ENCODE data around the gene CSNK1G2.
A peak's percentile ranks its signal among the peaks of the same experiment; 100 is the strongest.

CSNK1G2 gene

DNA sequence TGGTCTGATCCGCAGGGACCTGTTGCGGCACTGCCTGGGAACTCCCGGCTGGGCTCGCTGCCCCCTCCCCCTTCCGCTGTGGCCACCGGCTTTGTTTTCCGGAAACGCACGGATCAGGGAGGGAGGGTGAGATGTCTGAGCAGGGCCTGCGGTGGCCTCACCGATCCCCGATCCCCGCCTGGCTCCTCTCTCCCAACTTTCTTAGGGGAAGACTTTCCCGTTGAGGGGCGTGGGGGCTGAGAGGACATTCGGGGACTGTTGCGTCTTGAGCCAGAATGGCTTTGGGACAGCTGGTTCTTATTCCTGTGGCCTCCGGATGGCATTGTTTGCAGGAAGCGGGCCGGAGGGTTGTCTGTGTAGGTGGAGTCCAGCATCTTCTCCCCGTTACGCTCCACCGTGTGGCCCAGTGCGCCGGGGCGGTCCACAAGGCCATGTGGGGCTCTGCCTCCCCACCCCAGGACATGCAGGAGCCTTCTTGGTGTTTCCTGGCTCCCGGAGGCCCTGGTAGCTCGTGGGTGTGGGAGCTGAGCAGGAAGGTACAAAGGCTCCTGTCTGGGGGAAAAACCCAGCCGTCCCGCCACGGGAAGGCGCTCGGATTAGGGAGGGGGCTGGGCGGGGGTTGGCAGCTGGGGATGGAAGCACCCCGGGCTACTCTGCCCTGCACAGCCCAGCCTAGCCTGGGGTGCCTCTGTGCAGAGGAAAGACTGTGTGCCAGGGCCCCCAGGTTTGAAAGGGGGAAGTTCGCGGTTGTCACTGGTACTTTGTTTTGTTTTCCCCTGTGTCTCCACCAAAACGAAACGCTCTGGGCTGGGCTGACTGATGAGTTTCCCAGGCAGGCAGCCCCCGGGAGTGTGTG is 1.3 kb downstream of the CSNK1G2 start:
- H3K27ac ChIP-seq (ENCODE audit: low read depth in 2 of 2, low read length in 2 of 2), result peak overlapping the region; percentile 91 to 95
- H3K27me3 ChIP-seq (ENCODE audit: control insufficient read depth in 2 of 2, insufficient read depth in 2 of 2, low read length in 2 of 2), result no peaks in the 10 kb centered on the region
- no peaks in the 10 kb centered on the region for H3K36me3 ChIP-seq (ENCODE audit: control insufficient read depth in 2 of 2, insufficient read depth in 2 of 2, low read length in 2 of 2)
- peak overlapping the region; percentile 83 to 85 for H3K4me3 ChIP-seq (ENCODE audit: low read length in 2 of 2)
- H3K4me1 ChIP-seq (ENCODE audit: control insufficient read depth in 2 of 2, insufficient read depth in 2 of 2, low read length in 2 of 2), result peaks cover 16 to 28% of the 10 kb centered on the region in 2 donors
- H3K9me3 ChIP-seq (ENCODE audit: control insufficient read depth in 2 of 2, low read length in 2 of 2), result no peaks in the 10 kb centered on the region
- peak overlapping the region; percentile 76 to 81 for H3K9ac ChIP-seq (ENCODE audit: low read depth in 1 of 2, low read length in 2 of 2)

- Histone ChIP-seq H3K36me3 (ENCODE audit: control insufficient read depth in 2 of 2, insufficient read depth in 2 of 2, low read length in 2 of 2) (no peaks in the 10 kb centered on the region), H3K9ac (ENCODE audit: low read depth in 1 of 2, low read length in 2 of 2) (peak overlapping the region in 1 of 2 donors; percentile 24), H3K27me3 (ENCODE audit: control insufficient read depth in 2 of 2, insufficient read depth in 2 of 2, low read length in 2 of 2) (no peaks in the 10 kb centered on the region), H3K27ac (ENCODE audit: low read depth in 2 of 2, low read length in 2 of 2) (peak overlapping the region in 1 of 2 donors; percentile 95), H3K9me3 (ENCODE audit: control insufficient read depth in 2 of 2, low read length in 2 of 2) (no peaks in the 10 kb centered on the region), H3K4me1 (ENCODE audit: control insufficient read depth in 2 of 2, insufficient read depth in 2 of 2, low read length in 2 of 2) (peaks cover 16 to 28% of the 10 kb centered on the region in 2 donors), H3K4me3 (ENCODE audit: low read length in 2 of 2) (peak overlapping the region; percentile 83 to 85)
Measured at GRCh38 chr19:1942934-1943555, 2.1 kb downstream of the CSNK1G2 start.

GRCh38 chr19:1943661-1944087 is 2.7 kb downstream of the CSNK1G2 start:
- Histone ChIP-seq H3K27me3 (ENCODE audit: control insufficient read depth in 2 of 2, insufficient read depth in 2 of 2, low read length in 2 of 2) (no peaks in the 10 kb centered on the region), H3K27ac (ENCODE audit: low read depth in 2 of 2, low read length in 2 of 2) (no peak overlapping the region), H3K4me3 (ENCODE audit: low read length in 2 of 2) (no peak overlapping the region), H3K36me3 (ENCODE audit: control insufficient read depth in 2 of 2, insufficient read depth in 2 of 2, low read length in 2 of 2) (no peaks in the 10 kb centered on the region), H3K9me3 (ENCODE audit: control insufficient read depth in 2 of 2, low read length in 2 of 2) (no peaks in the 10 kb centered on the region), H3K9ac (ENCODE audit: low read depth in 1 of 2, low read length in 2 of 2) (no peak overlapping the region), H3K4me1 (ENCODE audit: control insufficient read depth in 2 of 2, insufficient read depth in 2 of 2, low read length in 2 of 2) (peaks cover 16 to 28% of the 10 kb centered on the region in 2 donors)

DNA sequence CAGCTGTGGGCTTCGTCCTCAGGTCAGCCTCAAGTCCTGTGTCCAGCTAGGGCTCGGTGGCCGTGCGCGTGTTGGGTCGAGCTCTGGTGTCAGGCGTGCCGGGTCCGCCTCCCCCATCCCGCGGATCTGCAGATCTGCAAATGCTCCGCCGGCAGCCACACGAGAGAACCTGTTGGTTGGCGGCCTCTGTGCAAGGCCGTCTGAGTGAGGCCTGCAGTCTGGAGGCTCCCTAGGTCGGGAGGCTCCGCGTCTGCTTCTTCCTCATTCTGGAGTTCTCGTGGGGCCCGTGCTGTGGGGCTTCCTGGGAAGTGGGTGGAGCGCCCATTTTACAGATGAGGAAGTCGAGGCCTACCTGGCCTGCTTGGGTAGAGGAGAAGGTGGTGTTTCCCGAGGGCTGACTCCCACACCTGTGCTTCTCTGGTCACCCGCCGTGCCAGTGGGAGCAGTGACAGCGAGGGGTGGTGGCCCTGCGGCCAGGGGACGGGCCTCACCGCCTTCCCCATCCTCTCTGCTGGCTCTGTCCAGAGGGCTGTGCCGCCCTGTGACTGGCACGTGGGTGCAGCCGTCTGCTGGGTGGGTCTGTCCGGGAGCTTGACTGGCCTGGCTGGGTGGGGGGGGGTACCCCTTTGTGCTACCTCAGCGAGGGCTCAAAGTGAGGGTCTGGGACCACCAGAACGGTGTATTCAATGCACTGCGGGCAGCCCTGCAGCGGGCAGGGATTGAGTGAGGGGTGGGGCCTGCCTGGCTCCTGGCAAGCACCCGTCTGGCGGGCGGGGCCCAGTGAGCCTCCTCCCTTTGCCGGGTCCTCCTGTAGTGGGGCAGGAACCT is 3.3 kb downstream of the CSNK1G2 start:
- Histone ChIP-seq H3K27me3 (ENCODE audit: control insufficient read depth in 2 of 2, insufficient read depth in 2 of 2, low read length in 2 of 2) (no peaks in the 10 kb centered on the region), H3K4me3 (ENCODE audit: low read length in 2 of 2) (no peak overlapping the region), H3K9me3 (ENCODE audit: control insufficient read depth in 2 of 2, low read length in 2 of 2) (no peaks in the 10 kb centered on the region), H3K9ac (ENCODE audit: low read depth in 1 of 2, low read length in 2 of 2) (no peak overlapping the region), H3K27ac (ENCODE audit: low read depth in 2 of 2, low read length in 2 of 2) (no peak overlapping the region), H3K4me1 (ENCODE audit: control insufficient read depth in 2 of 2, insufficient read depth in 2 of 2, low read length in 2 of 2) (peaks cover 16 to 28% of the 10 kb centered on the region in 2 donors), H3K36me3 (ENCODE audit: control insufficient read depth in 2 of 2, insufficient read depth in 2 of 2, low read length in 2 of 2) (no peaks in the 10 kb centered on the region)

DNA sequence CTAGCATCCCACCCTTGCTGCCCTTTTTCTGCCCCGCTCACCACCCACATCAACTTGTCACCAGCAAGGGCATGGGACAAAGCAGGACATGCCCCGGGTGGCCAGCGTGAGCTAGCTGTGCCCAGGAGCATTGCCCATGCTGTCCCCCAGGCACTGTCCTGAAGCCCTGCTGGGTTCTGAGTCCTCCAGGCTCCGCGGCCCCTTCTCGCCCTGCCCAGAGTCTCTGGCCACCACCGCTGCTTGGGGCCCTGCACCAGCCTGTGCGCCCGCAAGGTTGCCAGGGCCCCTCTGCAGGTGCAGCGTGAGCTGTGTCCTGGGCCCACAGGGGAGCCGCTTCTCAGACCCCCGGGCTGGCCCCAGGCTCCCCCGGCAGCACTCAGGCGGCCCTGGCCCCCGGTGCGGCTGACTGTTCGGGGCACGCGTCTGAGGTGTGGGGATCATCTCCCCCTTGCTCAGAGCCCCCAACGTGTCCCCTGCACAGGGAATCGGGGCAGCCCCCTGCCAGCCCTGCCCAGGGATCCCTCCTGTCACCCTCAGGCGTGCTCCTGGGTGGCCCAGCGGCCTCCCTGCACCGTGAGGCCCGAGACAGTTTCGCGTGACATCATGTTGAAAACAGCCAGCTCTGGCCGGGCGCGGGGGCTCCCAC is 4.1 kb downstream of the CSNK1G2 start:
- H3K4me1 ChIP-seq (ENCODE audit: control insufficient read depth in 2 of 2, insufficient read depth in 2 of 2, low read length in 2 of 2), result peaks cover 10 to 23% of the 10 kb centered on the region in 2 donors
- H3K4me3 ChIP-seq (ENCODE audit: low read length in 2 of 2), result no peak overlapping the region
- no peak overlapping the region for H3K9ac ChIP-seq (ENCODE audit: low read depth in 1 of 2, low read length in 2 of 2)
- no peak overlapping the region for H3K27ac ChIP-seq (ENCODE audit: low read depth in 2 of 2, low read length in 2 of 2)
- H3K9me3 ChIP-seq (ENCODE audit: control insufficient read depth in 2 of 2, low read length in 2 of 2), result no peaks in the 10 kb centered on the region
- H3K36me3 ChIP-seq (ENCODE audit: control insufficient read depth in 2 of 2, insufficient read depth in 2 of 2, low read length in 2 of 2), result no peaks in the 10 kb centered on the region
- H3K27me3 ChIP-seq (ENCODE audit: control insufficient read depth in 2 of 2, insufficient read depth in 2 of 2, low read length in 2 of 2), result no peaks in the 10 kb centered on the region

DNA sequence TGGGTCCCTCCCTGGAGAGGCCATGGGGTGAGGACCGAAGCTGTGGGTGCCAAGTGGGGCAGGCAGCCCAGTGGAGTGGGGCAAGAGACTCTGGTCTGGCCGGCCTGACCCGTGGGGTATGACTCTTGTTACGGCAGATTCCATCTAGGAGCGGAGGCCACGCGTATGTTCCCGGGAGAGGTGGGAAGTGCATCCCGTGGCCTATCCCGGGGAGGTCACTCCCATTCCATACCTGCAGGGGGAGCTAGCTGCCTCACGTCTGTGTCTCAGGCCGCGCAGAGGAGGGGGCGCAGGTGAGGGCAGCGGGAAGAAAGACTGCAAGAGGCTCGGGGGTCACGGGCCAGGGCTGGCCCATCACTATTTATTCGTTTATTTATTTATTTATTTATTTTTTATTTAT is 4.9 kb downstream of the CSNK1G2 start:
- no peak overlapping the region for H3K27ac ChIP-seq (ENCODE audit: low read depth in 2 of 2, low read length in 2 of 2)
- H3K4me3 ChIP-seq (ENCODE audit: low read length in 2 of 2), result no peak overlapping the region
- H3K9ac ChIP-seq (ENCODE audit: low read depth in 1 of 2, low read length in 2 of 2), result no peak overlapping the region
- no peaks in the 10 kb centered on the region for H3K36me3 ChIP-seq (ENCODE audit: control insufficient read depth in 2 of 2, insufficient read depth in 2 of 2, low read length in 2 of 2)
- peaks cover 7 to 19% of the 10 kb centered on the region in 2 donors for H3K4me1 ChIP-seq (ENCODE audit: control insufficient read depth in 2 of 2, insufficient read depth in 2 of 2, low read length in 2 of 2)
- no peaks in the 10 kb centered on the region for H3K27me3 ChIP-seq (ENCODE audit: control insufficient read depth in 2 of 2, insufficient read depth in 2 of 2, low read length in 2 of 2)
- no peaks in the 10 kb centered on the region for H3K9me3 ChIP-seq (ENCODE audit: control insufficient read depth in 2 of 2, low read length in 2 of 2)

DNA sequence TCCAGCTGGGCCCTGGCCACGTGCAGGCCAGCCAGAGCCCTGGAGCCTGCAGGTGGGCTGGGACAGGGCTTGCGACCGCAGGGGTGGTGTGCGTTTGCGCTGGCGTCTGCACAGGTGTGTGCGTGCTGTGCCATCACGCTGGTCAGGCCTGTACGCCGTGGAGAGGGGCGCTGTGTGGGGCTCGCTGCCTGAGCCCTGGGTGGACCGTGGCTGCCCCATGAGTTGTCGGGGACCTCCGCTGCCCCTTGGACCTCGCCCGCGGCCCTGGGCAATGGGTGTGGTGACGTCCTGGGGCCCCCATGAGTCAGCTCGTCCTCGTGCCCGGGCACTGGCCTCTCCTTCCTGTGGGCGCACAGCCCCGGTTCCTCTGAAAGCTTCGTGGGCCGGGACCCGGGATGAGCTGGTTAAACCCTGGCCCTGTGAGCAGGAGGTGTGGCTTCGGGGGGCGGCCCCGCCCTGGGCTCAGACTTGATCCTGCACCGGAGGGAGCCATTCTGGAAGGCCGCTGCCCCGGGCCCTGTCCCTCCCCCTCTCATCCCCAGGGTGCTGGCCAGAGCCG is 6.8 kb downstream of the CSNK1G2 start:
- H3K27me3 ChIP-seq (ENCODE audit: control insufficient read depth in 2 of 2, insufficient read depth in 2 of 2, low read length in 2 of 2), result no peaks in the 10 kb centered on the region
- H3K4me3 ChIP-seq (ENCODE audit: low read length in 2 of 2), result no peak overlapping the region
- no peak overlapping the region for H3K9ac ChIP-seq (ENCODE audit: low read depth in 1 of 2, low read length in 2 of 2)
- peaks cover 0 to under 1% of the 10 kb centered on the region in 2 donors for H3K36me3 ChIP-seq (ENCODE audit: control insufficient read depth in 2 of 2, insufficient read depth in 2 of 2, low read length in 2 of 2)
- no peaks in the 10 kb centered on the region for H3K9me3 ChIP-seq (ENCODE audit: control insufficient read depth in 2 of 2, low read length in 2 of 2)
- H3K27ac ChIP-seq (ENCODE audit: low read depth in 2 of 2, low read length in 2 of 2), result no peak overlapping the region
- peaks cover 5 to 18% of the 10 kb centered on the region in 2 donors for H3K4me1 ChIP-seq (ENCODE audit: control insufficient read depth in 2 of 2, insufficient read depth in 2 of 2, low read length in 2 of 2)

GRCh38 chr19:1949304-1950101 is 8.5 kb downstream of the CSNK1G2 start:
- Histone ChIP-seq H3K27me3 (ENCODE audit: control insufficient read depth in 2 of 2, insufficient read depth in 2 of 2, low read length in 2 of 2) (no peaks in the 10 kb centered on the region), H3K9me3 (ENCODE audit: control insufficient read depth in 2 of 2, low read length in 2 of 2) (no peaks in the 10 kb centered on the region), H3K4me3 (ENCODE audit: low read length in 2 of 2) (no peak overlapping the region), H3K27ac (ENCODE audit: low read depth in 2 of 2, low read length in 2 of 2) (no peak overlapping the region), H3K36me3 (ENCODE audit: control insufficient read depth in 2 of 2, insufficient read depth in 2 of 2, low read length in 2 of 2) (peaks cover 0 to 11% of the 10 kb centered on the region in 2 donors), H3K9ac (ENCODE audit: low read depth in 1 of 2, low read length in 2 of 2) (no peak overlapping the region), H3K4me1 (ENCODE audit: control insufficient read depth in 2 of 2, insufficient read depth in 2 of 2, low read length in 2 of 2) (peaks cover under 1 to 4% of the 10 kb centered on the region in 2 donors)

GRCh38 chr19:1950640-1951039 is 9.7 kb downstream of the CSNK1G2 start:
- Histone ChIP-seq H3K9me3 (ENCODE audit: control insufficient read depth in 2 of 2, low read length in 2 of 2) (no peaks in the 10 kb centered on the region), H3K27ac (ENCODE audit: low read depth in 2 of 2, low read length in 2 of 2) (no peak overlapping the region), H3K4me1 (ENCODE audit: control insufficient read depth in 2 of 2, insufficient read depth in 2 of 2, low read length in 2 of 2) (no peaks in the 10 kb centered on the region), H3K36me3 (ENCODE audit: control insufficient read depth in 2 of 2, insufficient read depth in 2 of 2, low read length in 2 of 2) (peaks cover 0 to 11% of the 10 kb centered on the region in 2 donors), H3K27me3 (ENCODE audit: control insufficient read depth in 2 of 2, insufficient read depth in 2 of 2, low read length in 2 of 2) (no peaks in the 10 kb centered on the region), H3K9ac (ENCODE audit: low read depth in 1 of 2, low read length in 2 of 2) (no peak overlapping the region), H3K4me3 (ENCODE audit: low read length in 2 of 2) (no peak overlapping the region)

Measured in mucosa of rectum (tissue), 2 donors.